Measurements from ENCODE around the gene MYO1E.
"Not testable (repeated sequence)": the region's sequence is repeated elsewhere in the genome, so short reads cannot be mapped to it uniquely, and the experiment has no call there.

Gene MYO1E

GRCh38 chr15:59392299-59392698 is 19.6 kb upstream of the MYO1E start:
- no peak for DNase-seq (ENCODE audit: insufficient read length, low spot score)
- no peak for TF ChIP-seq POLR2A (IDR thresholded peaks at IDR 0.05; ENCODE audit: low read depth, low read length)
- no peak for TF ChIP-seq PAX5 (IDR thresholded peaks at IDR 0.05; ENCODE audit: insufficient read depth, low read length, severe bottlenecking)

DNA sequence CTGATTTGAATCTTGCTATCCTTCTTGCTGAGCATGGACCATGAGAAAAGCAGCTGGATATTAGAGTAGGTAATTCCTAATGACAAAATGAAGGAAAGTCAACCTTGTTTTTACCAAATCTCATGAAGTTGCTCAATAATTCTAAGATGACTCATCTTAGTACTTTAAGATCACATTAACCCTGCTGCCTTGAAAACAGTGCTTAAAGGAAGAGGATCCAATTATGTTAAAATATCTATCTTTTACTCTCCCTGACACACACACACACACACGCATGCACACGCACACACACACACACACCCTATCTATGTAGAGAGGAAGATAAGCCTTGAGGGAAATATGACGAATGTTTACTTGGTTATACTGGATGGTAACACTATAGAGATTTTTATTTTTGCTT is 16.0 kb upstream of the MYO1E start:
- TF ChIP-seq POLR2AphosphoS5 (IDR thresholded peaks at IDR 0.05; ENCODE audit: low read depth, low read length): no peak
- FAIRE-seq (peak; percentile 51), DNase-seq (ENCODE audit: insufficient read length, low spot score) (no peak)

More at GRCh38 chr15:59392299-59392698, 19.6 kb upstream of the MYO1E start:
- peak; percentile 28 for FAIRE-seq

GRCh38 chr15:59387196-59387878 is 14.7 kb upstream of the MYO1E start:
- not testable (repeated sequence) for FAIRE-seq; DNase-seq (ENCODE audit: insufficient read length, low spot score)

DNA sequence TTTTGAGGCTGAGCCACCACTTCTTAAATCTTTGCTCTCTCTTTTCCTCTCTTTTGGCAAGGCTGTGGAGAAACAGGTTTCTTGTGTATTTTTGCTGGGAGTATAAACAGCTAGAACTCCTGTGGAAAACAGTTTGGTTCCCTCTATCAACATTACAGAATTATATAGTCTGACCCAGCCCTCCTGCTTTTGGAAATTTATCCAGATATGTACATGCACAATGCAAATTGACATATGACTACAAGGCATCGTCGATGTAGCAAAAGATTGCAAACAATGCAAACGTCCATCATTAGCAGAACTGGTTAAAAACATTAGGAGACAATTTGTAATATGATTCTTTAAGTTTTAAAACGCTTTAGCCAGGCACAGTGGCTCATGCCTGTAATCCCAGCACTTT is 12.5 kb upstream of the MYO1E start:
- FAIRE-seq: no peak
- DNase-seq (ENCODE audit: insufficient read length, low spot score): no peak
- TF ChIP-seq PAX5 (IDR thresholded peaks at IDR 0.05; ENCODE audit: insufficient read depth, low read length, severe bottlenecking) (no peak), POU2F2 (IDR thresholded peaks at IDR 0.05; ENCODE audit: low read depth, low read length) (no peak), POLR2A (IDR thresholded peaks at IDR 0.05; ENCODE audit: low read depth, low read length) (no peak), POLR2AphosphoS5 (IDR thresholded peaks at IDR 0.05; ENCODE audit: low read depth, low read length) (no peak), SPI1 (IDR thresholded peaks at IDR 0.05; ENCODE audit: low read depth, low read length) (no peak), TAF1 (IDR thresholded peaks at IDR 0.05; ENCODE audit: low read depth, low read length) (no peak)

DNA sequence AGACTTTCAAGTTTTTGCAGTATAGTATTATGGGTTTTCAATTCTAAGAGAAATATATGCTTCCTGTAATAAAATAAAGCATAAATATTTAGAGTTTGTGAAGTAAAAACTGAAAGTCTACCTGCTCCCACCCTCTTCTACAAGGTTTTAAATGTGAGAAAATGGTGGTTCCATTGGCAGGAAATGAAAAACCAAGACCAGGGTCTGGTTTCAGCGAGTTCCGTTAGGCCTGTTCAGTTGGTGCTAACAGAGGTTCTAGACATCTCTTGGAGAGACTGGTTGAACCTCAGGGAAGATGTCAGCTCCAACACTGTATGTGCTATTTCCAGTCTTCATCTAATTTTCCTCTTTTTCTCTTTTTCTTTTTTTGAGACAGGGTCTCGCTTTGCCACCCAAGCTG is 11.8 kb upstream of the MYO1E start:
- TF ChIP-seq PAX5 (IDR thresholded peaks at IDR 0.05; ENCODE audit: insufficient read depth, low read length, severe bottlenecking): no peak
- TF ChIP-seq POLR2A (IDR thresholded peaks at IDR 0.05; ENCODE audit: low read depth, low read length): no peak
- TF ChIP-seq POU2F2 (IDR thresholded peaks at IDR 0.05; ENCODE audit: low read depth, low read length): no peak
- TF ChIP-seq TAF1 (IDR thresholded peaks at IDR 0.05; ENCODE audit: low read depth, low read length): no peak
- TF ChIP-seq POLR2AphosphoS5 (IDR thresholded peaks at IDR 0.05; ENCODE audit: low read depth, low read length): no peak
- no peak for TF ChIP-seq SPI1 (IDR thresholded peaks at IDR 0.05; ENCODE audit: low read depth, low read length)
- no peak for DNase-seq (ENCODE audit: insufficient read length, low spot score)
- peak; percentile 55 for FAIRE-seq

DNA sequence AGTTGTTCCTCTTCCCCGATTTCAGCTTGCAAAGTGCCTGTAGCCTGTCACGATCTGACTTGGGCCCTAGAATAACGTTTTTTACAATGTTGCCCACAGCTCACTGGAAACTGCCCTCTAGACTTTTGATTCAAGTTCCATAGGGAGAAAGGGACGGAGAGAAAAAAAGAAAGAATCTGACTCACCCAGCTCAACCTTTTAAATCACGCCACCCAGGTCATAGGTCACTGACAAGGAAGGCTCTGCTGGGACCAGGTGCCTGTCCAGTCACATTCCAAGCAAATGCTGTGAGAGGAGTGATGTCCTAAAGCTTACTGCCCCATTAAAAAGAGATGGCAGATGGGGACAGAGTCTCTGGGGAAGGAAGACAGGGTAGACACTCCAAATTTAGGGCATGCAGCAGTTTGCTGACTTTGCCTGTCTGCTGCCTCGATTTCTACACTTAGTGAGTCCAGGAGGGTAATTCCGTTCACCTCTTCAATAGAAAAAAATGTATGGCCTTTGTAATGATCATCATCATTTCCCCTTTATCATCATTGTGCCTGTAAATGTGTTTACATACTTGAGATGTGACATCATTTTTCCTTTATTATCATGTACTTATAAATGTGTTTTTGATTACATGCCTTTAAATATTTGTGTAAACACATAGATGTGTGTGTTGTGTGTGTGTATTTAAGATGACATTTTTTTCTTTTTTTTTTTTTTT is 8.4 kb upstream of the MYO1E start:
- no peak for TF ChIP-seq SPI1 (IDR thresholded peaks at IDR 0.05; ENCODE audit: low read depth, low read length)
- TF ChIP-seq POU2F2 (IDR thresholded peaks at IDR 0.05; ENCODE audit: low read depth, low read length): no peak
- TF ChIP-seq POLR2AphosphoS5 (IDR thresholded peaks at IDR 0.05; ENCODE audit: low read depth, low read length): no peak
- TF ChIP-seq POLR2A (IDR thresholded peaks at IDR 0.05; ENCODE audit: low read depth, low read length): no peak
- no peak for TF ChIP-seq TAF1 (IDR thresholded peaks at IDR 0.05; ENCODE audit: low read depth, low read length)
- TF ChIP-seq PAX5 (IDR thresholded peaks at IDR 0.05; ENCODE audit: insufficient read depth, low read length, severe bottlenecking): no peak
- no peak for DNase-seq (ENCODE audit: insufficient read length, low spot score)
- FAIRE-seq: no peak

- FAIRE-seq (no peak), DNase-seq (ENCODE audit: insufficient read length, low spot score) (no peak)
- TF ChIP-seq POU2F2 (IDR thresholded peaks at IDR 0.05; ENCODE audit: low read depth, low read length): no peak
- no peak for TF ChIP-seq POLR2AphosphoS5 (IDR thresholded peaks at IDR 0.05; ENCODE audit: low read depth, low read length)
- TF ChIP-seq PAX5 (IDR thresholded peaks at IDR 0.05; ENCODE audit: insufficient read depth, low read length, severe bottlenecking): no peak
- TF ChIP-seq SPI1 (IDR thresholded peaks at IDR 0.05; ENCODE audit: low read depth, low read length): no peak
- TF ChIP-seq POLR2A (IDR thresholded peaks at IDR 0.05; ENCODE audit: low read depth, low read length): no peak
- no peak for TF ChIP-seq TAF1 (IDR thresholded peaks at IDR 0.05; ENCODE audit: low read depth, low read length)
Observed at GRCh38 chr15:59379531-59379930, 6.9 kb upstream of the MYO1E start.

DNA sequence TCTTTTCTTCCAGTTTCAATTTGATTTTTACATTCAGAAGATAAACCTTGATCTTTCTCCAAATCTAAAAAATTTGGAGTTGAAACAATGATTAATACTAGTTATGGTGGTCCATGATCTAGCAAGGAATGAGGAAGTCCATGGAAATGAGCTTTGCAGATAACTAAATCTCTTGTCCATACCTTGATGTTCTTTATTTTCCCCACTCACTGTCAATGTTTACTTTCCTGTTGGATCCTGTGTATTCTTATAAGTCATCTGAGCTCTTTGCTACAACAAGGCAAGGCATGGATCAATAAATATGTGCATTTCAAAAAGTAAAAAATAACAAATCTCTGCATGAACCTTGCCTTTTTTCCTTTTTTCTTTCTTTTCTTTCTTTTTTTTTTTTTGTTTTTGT is 6.2 kb upstream of the MYO1E start:
- FAIRE-seq (no peak), DNase-seq (ENCODE audit: insufficient read length, low spot score) (no peak)
- TF ChIP-seq POU2F2 (IDR thresholded peaks at IDR 0.05; ENCODE audit: low read depth, low read length): no peak
- TF ChIP-seq SPI1 (IDR thresholded peaks at IDR 0.05; ENCODE audit: low read depth, low read length): peak; percentile 36; the same call in 1 of the 2 replicates

DNA sequence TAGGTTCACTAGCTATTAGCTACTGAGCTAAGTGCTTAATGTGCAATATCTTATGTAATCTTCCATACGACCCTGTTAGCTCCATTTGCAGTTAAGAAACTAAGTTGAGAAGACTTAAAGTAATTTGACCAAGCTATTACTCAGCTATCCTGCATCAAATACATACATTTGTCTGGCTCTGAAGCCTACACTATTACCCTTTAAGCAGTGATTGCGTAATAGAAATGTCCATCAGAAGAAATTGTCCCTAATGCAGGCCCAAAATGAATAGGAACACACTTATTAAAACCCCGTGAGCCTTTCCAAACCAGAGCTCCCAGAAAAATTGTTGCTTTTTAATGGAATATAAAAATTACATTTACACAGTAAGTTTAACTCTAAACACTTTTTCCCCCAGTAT is 5.3 kb upstream of the MYO1E start:
- FAIRE-seq: peak; percentile 71
- no peak for TF ChIP-seq PAX5 (IDR thresholded peaks at IDR 0.05; ENCODE audit: insufficient read depth, low read length, severe bottlenecking)
- TF ChIP-seq SPI1 (IDR thresholded peaks at IDR 0.05; ENCODE audit: low read depth, low read length): no peak
- no peak for TF ChIP-seq TAF1 (IDR thresholded peaks at IDR 0.05; ENCODE audit: low read depth, low read length)
- no peak for TF ChIP-seq POLR2A (IDR thresholded peaks at IDR 0.05; ENCODE audit: low read depth, low read length)
- no peak for TF ChIP-seq POLR2AphosphoS5 (IDR thresholded peaks at IDR 0.05; ENCODE audit: low read depth, low read length)
- no peak for TF ChIP-seq POU2F2 (IDR thresholded peaks at IDR 0.05; ENCODE audit: low read depth, low read length)
- no peak for DNase-seq (ENCODE audit: insufficient read length, low spot score)

DNA sequence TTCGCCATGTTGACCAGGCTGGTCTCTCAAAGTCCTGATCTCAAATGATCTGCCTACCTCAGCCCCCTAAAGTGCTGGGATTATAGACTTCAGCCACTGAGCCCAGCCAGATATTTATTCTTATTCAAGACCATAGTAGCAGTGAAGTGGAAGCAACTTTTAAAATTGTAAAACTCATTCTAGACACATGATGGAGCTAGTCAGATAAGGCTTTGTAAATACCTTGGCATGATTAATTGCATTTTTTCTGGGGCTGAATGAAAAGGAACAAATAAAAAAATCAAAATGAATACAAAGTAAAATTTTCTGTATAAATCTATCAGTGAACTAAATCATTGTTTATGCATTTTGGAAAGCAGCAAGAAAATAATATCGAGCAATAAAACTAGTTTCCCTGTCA is 4.1 kb upstream of the MYO1E start:
- DNase-seq (ENCODE audit: insufficient read length, low spot score) (no peak), FAIRE-seq (peak; percentile 9)
- TF ChIP-seq TAF1 (IDR thresholded peaks at IDR 0.05; ENCODE audit: low read depth, low read length): no peak
- TF ChIP-seq SPI1 (IDR thresholded peaks at IDR 0.05; ENCODE audit: low read depth, low read length): no peak
- no peak for TF ChIP-seq POLR2A (IDR thresholded peaks at IDR 0.05; ENCODE audit: low read depth, low read length)
- TF ChIP-seq POLR2AphosphoS5 (IDR thresholded peaks at IDR 0.05; ENCODE audit: low read depth, low read length): no peak
- no peak for TF ChIP-seq POU2F2 (IDR thresholded peaks at IDR 0.05; ENCODE audit: low read depth, low read length)
- TF ChIP-seq PAX5 (IDR thresholded peaks at IDR 0.05; ENCODE audit: insufficient read depth, low read length, severe bottlenecking): no peak
